Progenitor cell of endocrine pancreas (in vitro differentiated cells): Measurements from ENCODE around the gene KRTAP19-4. TPM values are rescaled to one million over a fixed set of nuclear protein-coding genes. Genes with fewer than 3 reads are reported as not detected.

Experiments used
- DNase-seq: peaks from one replicate; pipeline ENCODE4 v3.0.0; 2021; ENCODE audit warnings: low spot score; ENCODE audit not compliant: unreplicated experiment
- H3K27ac Mint-ChIP-seq: 2 replicates; pipeline ENCODE4 v1.8.0; 2021; ENCODE audit warnings: mild to moderate bottlenecking, moderate library complexity, mixed read lengths
- H3K27me3 Mint-ChIP-seq: 2 replicates; pipeline ENCODE4 v1.8.0; 2021; ENCODE audit warnings: mixed read lengths
- H3K36me3 Mint-ChIP-seq: 2 replicates; pipeline ENCODE4 v1.8.0; 2022; ENCODE audit warnings: mixed read lengths; ENCODE audit not compliant: insufficient read depth
- H3K4me1 Mint-ChIP-seq: 2 replicates; pipeline ENCODE4 v1.8.0; 2021; ENCODE audit warnings: low read depth, mixed read lengths
- H3K4me3 Mint-ChIP-seq: 2 replicates; pipeline ENCODE4 v1.8.0; 2021; ENCODE audit warnings: low read depth, mild to moderate bottlenecking, moderate library complexity, mixed read lengths
- H3K9me3 Mint-ChIP-seq: 2 replicates; pipeline ENCODE4 v1.8.0; 2021; ENCODE audit warnings: low read depth, mixed read lengths
- CTCF ChIP-seq: fragments of 200-600 bp; sonication (generic); IDR thresholded peaks from one replicate; pipeline ENCODE4 v1.5.0; 2021; ENCODE audit warnings: antibody characterized with exemption, mild to moderate bottlenecking; ENCODE audit not compliant: unreplicated experiment
- total RNA-seq: library from RNA; stranded (reverse); gene quantifications from 2 replicates; pipeline ENCODE4 v1.2.1, GENCODE V29; 2021

Gene KRTAP19-4
- total RNA-seq, 1 donor from 2014 or later = not detected

- peaks cover 2% of the 10 kb centered on the region for H3K4me1 Mint-ChIP-seq
- H3K4me3 Mint-ChIP-seq = no peak within 1 kb of the TSS
- no peak within 1 kb of the TSS for H3K27ac Mint-ChIP-seq
- TF ChIP-seq CTCF = no peak
- no peaks in the 10 kb centered on the region for H3K9me3 Mint-ChIP-seq
- no peaks in the 10 kb centered on the region for H3K27me3 Mint-ChIP-seq
- no peak for DNase-seq
- H3K36me3 Mint-ChIP-seq = no peaks in the 10 kb centered on the region
Observed at GRCh38 chr21:30480145-30480544, 16.8 kb downstream of the KRTAP19-4 start, which contains the start of gene KRTAP19-1. KRTAP19-1 (minus strand) TSS chr21:30480367; CDS start chr21:30480317, 50 bp downstream.

GRCh38 chr21:30479259-30479658 lies 17.7 kb downstream of the KRTAP19-4 start:
- Mint-ChIP-seq H3K4me3 (no peak overlapping the region), H3K4me1 (peaks cover 2% of the 10 kb centered on the region), H3K36me3 (no peaks in the 10 kb centered on the region), H3K27me3 (no peaks in the 10 kb centered on the region), H3K9me3 (no peaks in the 10 kb centered on the region), H3K27ac (no peak overlapping the region)
- DNase-seq = no peak
- no peak for TF ChIP-seq CTCF

GRCh38 chr21:30478004-30478403 lies 19.0 kb downstream of the KRTAP19-4 start:
- H3K27me3 Mint-ChIP-seq = no peaks in the 10 kb centered on the region
- H3K9me3 Mint-ChIP-seq = no peaks in the 10 kb centered on the region
- no peak overlapping the region for H3K27ac Mint-ChIP-seq
- DNase-seq = no peak
- no peak for TF ChIP-seq CTCF
- no peak overlapping the region for H3K4me3 Mint-ChIP-seq
- no peaks in the 10 kb centered on the region for H3K36me3 Mint-ChIP-seq
- peaks cover 2% of the 10 kb centered on the region for H3K4me1 Mint-ChIP-seq

- Mint-ChIP-seq H3K27ac (no peak overlapping the region), H3K9me3 (no peaks in the 10 kb centered on the region), H3K4me1 (no peaks in the 10 kb centered on the region), H3K36me3 (no peaks in the 10 kb centered on the region), H3K4me3 (no peak overlapping the region), H3K27me3 (no peaks in the 10 kb centered on the region)
- no peak for TF ChIP-seq CTCF
- no peak for DNase-seq
Observed at GRCh38 chr21:30468900-30469714, 27.9 kb downstream of the KRTAP19-4 start.

- DNase-seq = no peak
Observed at GRCh38 chr21:30463713-30464112, 33.3 kb downstream of the KRTAP19-4 start.

More at GRCh38 chr21:30463713-30464112, 33.3 kb downstream of the KRTAP19-4 start:
- Mint-ChIP-seq H3K27ac (no peak overlapping the region), H3K9me3 (no peaks in the 10 kb centered on the region), H3K4me3 (no peak overlapping the region), H3K36me3 (no peaks in the 10 kb centered on the region), H3K27me3 (no peaks in the 10 kb centered on the region), H3K4me1 (no peaks in the 10 kb centered on the region)
- TF ChIP-seq CTCF = peak; percentile 64
